ENCODE measurements around the gene FGA.

- TF ChIP-seq EP300 (IDR thresholded peaks at IDR 0.05): no peak
- TF ChIP-seq, protein P1, sequence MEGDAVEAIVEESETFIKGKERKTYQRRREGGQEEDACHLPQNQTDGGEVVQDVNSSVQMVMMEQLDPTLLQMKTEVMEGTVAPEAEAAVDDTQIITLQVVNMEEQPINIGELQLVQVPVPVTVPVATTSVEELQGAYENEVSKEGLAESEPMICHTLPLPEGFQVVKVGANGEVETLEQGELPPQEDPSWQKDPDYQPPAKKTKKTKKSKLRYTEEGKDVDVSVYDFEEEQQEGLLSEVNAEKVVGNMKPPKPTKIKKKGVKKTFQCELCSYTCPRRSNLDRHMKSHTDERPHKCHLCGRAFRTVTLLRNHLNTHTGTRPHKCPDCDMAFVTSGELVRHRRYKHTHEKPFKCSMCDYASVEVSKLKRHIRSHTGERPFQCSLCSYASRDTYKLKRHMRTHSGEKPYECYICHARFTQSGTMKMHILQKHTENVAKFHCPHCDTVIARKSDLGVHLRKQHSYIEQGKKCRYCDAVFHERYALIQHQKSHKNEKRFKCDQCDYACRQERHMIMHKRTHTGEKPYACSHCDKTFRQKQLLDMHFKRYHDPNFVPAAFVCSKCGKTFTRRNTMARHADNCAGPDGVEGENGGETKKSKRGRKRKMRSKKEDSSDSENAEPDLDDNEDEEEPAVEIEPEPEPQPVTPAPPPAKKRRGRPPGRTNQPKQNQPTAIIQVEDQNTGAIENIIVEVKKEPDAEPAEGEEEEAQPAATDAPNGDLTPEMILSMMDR (IDR thresholded peaks at IDR 0.05): peak in 3 of 4 experiments; percentile 37 to 62 (median 40)
- no peak for TF ChIP-seq POLR2A (IDR thresholded peaks at IDR 0.05)
- TF ChIP-seq POLR2AphosphoS5 (IDR thresholded peaks at IDR 0.05): peak in 1 of 4 donors; percentile 22
Observed at GRCh38 chr4:154626793-154627484, 36.4 kb upstream of the FGA start.
